HepG2 (cell line): Measurements from ENCODE around the gene CDC42EP4. TPM values are rescaled to one million over a fixed set of nuclear protein-coding genes. Genes with fewer than 3 reads are reported as not detected.

Experiments
- SNAPC2 ChIP-seq: sonication (generic); formaldehyde crosslinking; IDR thresholded peaks from 2 replicates; pipeline ENCODE4 v1.8.1; 2022; ENCODE audit warnings: mild to moderate bottlenecking, missing genetic modification reagents
- TGIF2 ChIP-seq: IDR thresholded peaks from 2 replicates; pipeline ENCODE4 v1.6.1; 2016; ENCODE audit warnings: control low read depth, missing compliant biosample characterization
- ZBTB40 ChIP-seq, 2 experiments: fragments of 450-650 bp in 1 of 2; sonication (generic) in 1 of 2; formaldehyde crosslinking in 1 of 2; IDR thresholded peaks; 2 replicates each; pipeline versions ENCODE4 v1.6.1 to v1.8.0; 2016 to 2022; ENCODE audit warnings: antibody characterized with exemption in 1 of 2, mild to moderate bottlenecking in 1 of 2, missing genetic modification reagents in 1 of 2
- ZNF260 ChIP-seq: sonication (generic); formaldehyde crosslinking; IDR thresholded peaks from 2 replicates; pipeline ENCODE4 v1.4.0; 2020; ENCODE audit warnings: missing genetic modification reagents, low read depth, mild to moderate bottlenecking, borderline replicate concordance
- ZNF296 ChIP-seq: sonication (generic); formaldehyde crosslinking; conservative IDR thresholded peaks from 2 replicates; pipeline ENCODE4 v1.5.0; 2020; ENCODE audit warnings: mild to moderate bottlenecking, missing genetic modification reagents
- ZNF780A ChIP-seq: sonication (generic); formaldehyde crosslinking; IDR thresholded peaks from 2 replicates; pipeline ENCODE4 v1.8.0; 2022; ENCODE audit warnings: mild to moderate bottlenecking, missing genetic modification reagents, moderate library complexity
- polyA plus RNA-seq, 8 experiments: library from polyadenylated mRNA; depleted of rRNA in 3 of 8; stranded (reverse) in 7 of 8; unstranded in 1 of 8; fragments of >200 nt; fragmentation: Illumina TruSeq in 4 of 8; extraction: Trizol in 4 of 8; gene quantifications; 2 replicates each; pipeline versions ENCODE4 v1.2.1 to v1.2.3, GENCODE V29; 2011 to 2016; ENCODE audit warnings: low read depth in 4 of 8, missing spikeins in 1 of 8, mixed read lengths in 1 of 8; ENCODE audit not compliant: insufficient read depth in 1 of 8
- total RNA-seq, 5 experiments: library from RNA; depleted of rRNA; stranded (reverse); fragments of >200 nt; fragmentation: Illumina TruSeq; extraction: Trizol; gene quantifications; 2 replicates each; pipeline ENCODE4 v1.2.3, GENCODE V29; 2016; ENCODE audit warnings: low read depth in 1 of 5
- TF ChIP-seq, protein P1 (sequence below): sonication (generic); formaldehyde crosslinking; IDR thresholded peaks from 2 replicates; pipeline ENCODE4 v1.4.0; 2020; ENCODE audit warnings: mild to moderate bottlenecking, missing genetic modification reagents

CDC42EP4 gene
- total and polyA plus RNA-seq, 2 of the 13 experiments (the other 11 are each of a cell fraction or from before 2014, with no cell fraction given), result 19.0 to 54.0 TPM

GRCh38 chr17:73240561-73240960, 71.2 kb downstream of the CDC42EP4 start (continued):
- TF ChIP-seq ZNF780A (CRISPR knock-in tag) (no peak), ZBTB40 (IDR thresholded peaks at IDR 0.05) (no peak), ZBTB40 (CRISPR knock-in tag; IDR thresholded peaks at IDR 0.05) (no peak), ZNF260 (no peak), ZNF296 (CRISPR knock-in tag) (no peak), TGIF2 (CRISPR knock-in tag) (no peak), SNAPC2 (CRISPR knock-in tag) (no peak)
- TF ChIP-seq, protein P1, sequence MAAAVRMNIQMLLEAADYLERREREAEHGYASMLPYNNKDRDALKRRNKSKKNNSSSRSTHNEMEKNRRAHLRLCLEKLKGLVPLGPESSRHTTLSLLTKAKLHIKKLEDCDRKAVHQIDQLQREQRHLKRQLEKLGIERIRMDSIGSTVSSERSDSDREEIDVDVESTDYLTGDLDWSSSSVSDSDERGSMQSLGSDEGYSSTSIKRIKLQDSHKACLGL (CRISPR knock-in tag), result no peak
